ENCODE results near the gene PIP4K2A. TPM values are rescaled to one million over a fixed set of nuclear protein-coding genes. Genes with fewer than 3 reads are reported as not detected.

The PIP4K2A gene
- total RNA-seq, 1 donor from 2014 or later: 101 TPM

GRCh38 chr10:22607261-22607660 lies 107.1 kb downstream of the PIP4K2A start:
- Mint-ChIP-seq H3K4me1 (peaks cover 48% of the 10 kb centered on the region), H3K27ac (no peak overlapping the region), H3K4me3 (no peak overlapping the region), H3K27me3 (no peaks in the 10 kb centered on the region), H3K36me3 (ENCODE audit: low read depth) (peaks cover 50% of the 10 kb centered on the region), H3K9me3 (peaks cover 7% of the 10 kb centered on the region)
- intact Hi-C loops (cut with micrococcal nuclease): no loop called here
- DNase-seq: no peak

- no peaks in the 10 kb centered on the region for H3K27me3 Mint-ChIP-seq
- intact Hi-C loops (cut with micrococcal nuclease): no loop called here
- H3K36me3 Mint-ChIP-seq (ENCODE audit: low read depth): peaks cover 57% of the 10 kb centered on the region
- H3K9me3 Mint-ChIP-seq: peaks cover 7% of the 10 kb centered on the region
- peak overlapping the region; percentile 58 for H3K27ac Mint-ChIP-seq
- peak; percentile 73 for DNase-seq
- peaks cover 48% of the 10 kb centered on the region for H3K4me1 Mint-ChIP-seq
- peak overlapping the region; percentile 18 for H3K4me3 Mint-ChIP-seq
Observed at GRCh38 chr10:22606164-22606614, 108.2 kb downstream of the PIP4K2A start.

GRCh38 chr10:22605168-22605567 lies 109.2 kb downstream of the PIP4K2A start:
- intact Hi-C loops (cut with micrococcal nuclease): no loop called here
- peaks cover 47% of the 10 kb centered on the region for H3K4me1 Mint-ChIP-seq
- no peak for DNase-seq
- no peaks in the 10 kb centered on the region for H3K27me3 Mint-ChIP-seq
- peaks cover 6% of the 10 kb centered on the region for H3K9me3 Mint-ChIP-seq
- peaks cover 57% of the 10 kb centered on the region for H3K36me3 Mint-ChIP-seq (ENCODE audit: low read depth)
- no peak overlapping the region for H3K27ac Mint-ChIP-seq
- H3K4me3 Mint-ChIP-seq: peak overlapping the region; percentile 21

GRCh38 chr10:22604344-22605126 lies 109.8 kb downstream of the PIP4K2A start:
- H3K4me1 Mint-ChIP-seq: peaks cover 46% of the 10 kb centered on the region
- peaks cover under 1% of the 10 kb centered on the region for H3K9me3 Mint-ChIP-seq
- DNase-seq: no peak
- intact Hi-C loops (cut with micrococcal nuclease): no loop called here
- H3K4me3 Mint-ChIP-seq: no peak overlapping the region
- no peak overlapping the region for H3K27ac Mint-ChIP-seq
- peaks cover 55% of the 10 kb centered on the region for H3K36me3 Mint-ChIP-seq (ENCODE audit: low read depth)
- H3K27me3 Mint-ChIP-seq: no peaks in the 10 kb centered on the region

GRCh38 chr10:22603581-22603980 lies 110.8 kb downstream of the PIP4K2A start:
- intact Hi-C loops (cut with micrococcal nuclease): no loop called here
- H3K4me3 Mint-ChIP-seq: no peak overlapping the region
- peaks cover 50% of the 10 kb centered on the region for H3K36me3 Mint-ChIP-seq (ENCODE audit: low read depth)
- H3K27ac Mint-ChIP-seq: no peak overlapping the region
- no peak for DNase-seq
- H3K27me3 Mint-ChIP-seq: no peaks in the 10 kb centered on the region
- no peaks in the 10 kb centered on the region for H3K9me3 Mint-ChIP-seq
- peaks cover 50% of the 10 kb centered on the region for H3K4me1 Mint-ChIP-seq

- no peak overlapping the region for H3K4me3 Mint-ChIP-seq
- H3K4me1 Mint-ChIP-seq: peaks cover 57% of the 10 kb centered on the region
- no peaks in the 10 kb centered on the region for H3K9me3 Mint-ChIP-seq
- peak overlapping the region; percentile 46 for H3K27ac Mint-ChIP-seq
- peaks cover 41% of the 10 kb centered on the region for H3K36me3 Mint-ChIP-seq (ENCODE audit: low read depth)
- H3K27me3 Mint-ChIP-seq: no peaks in the 10 kb centered on the region
- DNase-seq: no peak
- intact Hi-C loops (cut with micrococcal nuclease): no loop called here
Observed at GRCh38 chr10:22601618-22602017, 112.8 kb downstream of the PIP4K2A start.

- H3K27me3 Mint-ChIP-seq: no peaks in the 10 kb centered on the region
- DNase-seq: no peak
- H3K27ac Mint-ChIP-seq: peak overlapping the region; percentile 72
- intact Hi-C loops (cut with micrococcal nuclease): loop anchor here (1.0 to 5.0 kb wide), 3 partner anchors 31 to 388 kb away; no protein-coding TSS in a partner anchor
- H3K4me3 Mint-ChIP-seq: no peak overlapping the region
- H3K9me3 Mint-ChIP-seq: no peaks in the 10 kb centered on the region
- peaks cover 30% of the 10 kb centered on the region for H3K36me3 Mint-ChIP-seq (ENCODE audit: low read depth)
- H3K4me1 Mint-ChIP-seq: peaks cover 47% of the 10 kb centered on the region
Observed at GRCh38 chr10:22599636-22600228, 114.6 kb downstream of the PIP4K2A start.

GRCh38 chr10:22599048-22599561 lies 115.3 kb downstream of the PIP4K2A start:
- H3K36me3 Mint-ChIP-seq (ENCODE audit: low read depth): peaks cover 30% of the 10 kb centered on the region
- H3K4me1 Mint-ChIP-seq: peaks cover 47% of the 10 kb centered on the region
- H3K9me3 Mint-ChIP-seq: no peaks in the 10 kb centered on the region
- intact Hi-C loops (cut with micrococcal nuclease): loop anchor here (1.0 to 5.0 kb wide), 3 partner anchors 31 to 388 kb away; no protein-coding TSS in a partner anchor
- DNase-seq: no peak
- no peaks in the 10 kb centered on the region for H3K27me3 Mint-ChIP-seq
- peak overlapping the region; percentile 1 for H3K4me3 Mint-ChIP-seq
- H3K27ac Mint-ChIP-seq: peak overlapping the region; percentile 64

- H3K9me3 Mint-ChIP-seq: no peaks in the 10 kb centered on the region
- no peak for DNase-seq
- peaks cover 47% of the 10 kb centered on the region for H3K4me1 Mint-ChIP-seq
- no peak overlapping the region for H3K4me3 Mint-ChIP-seq
- no peaks in the 10 kb centered on the region for H3K27me3 Mint-ChIP-seq
- intact Hi-C loops (cut with micrococcal nuclease): loop anchor here (5.0 kb wide), 1 partner anchor 389 kb away; no protein-coding TSS in a partner anchor
- H3K36me3 Mint-ChIP-seq (ENCODE audit: low read depth): peaks cover 27% of the 10 kb centered on the region
- peak overlapping the region; percentile 10 for H3K27ac Mint-ChIP-seq
Observed at GRCh38 chr10:22598478-22598877, 115.9 kb downstream of the PIP4K2A start.

GRCh38 chr10:22597138-22597537 lies 117.2 kb downstream of the PIP4K2A start:
- peaks cover 29% of the 10 kb centered on the region for H3K36me3 Mint-ChIP-seq (ENCODE audit: low read depth)
- no peak for DNase-seq
- intact Hi-C loops (cut with micrococcal nuclease): loop anchor here (5.0 kb wide), 1 partner anchor 390 kb away; no protein-coding TSS in a partner anchor
- no peaks in the 10 kb centered on the region for H3K27me3 Mint-ChIP-seq
- H3K9me3 Mint-ChIP-seq: no peaks in the 10 kb centered on the region
- no peak overlapping the region for H3K4me3 Mint-ChIP-seq
- peaks cover 46% of the 10 kb centered on the region for H3K4me1 Mint-ChIP-seq
- H3K27ac Mint-ChIP-seq: peak overlapping the region; percentile 34

- Mint-ChIP-seq H3K27ac (no peak overlapping the region), H3K4me1 (peaks cover 16% of the 10 kb centered on the region), H3K36me3 (ENCODE audit: low read depth) (peaks cover 25% of the 10 kb centered on the region), H3K9me3 (no peaks in the 10 kb centered on the region), H3K27me3 (no peaks in the 10 kb centered on the region), H3K4me3 (no peak overlapping the region)
- intact Hi-C loops (cut with micrococcal nuclease): no loop called here
- no peak for DNase-seq
Observed at GRCh38 chr10:22593636-22594198, 120.7 kb downstream of the PIP4K2A start.

- Mint-ChIP-seq H3K36me3 (ENCODE audit: low read depth) (peaks cover 29% of the 10 kb centered on the region), H3K27me3 (no peaks in the 10 kb centered on the region)
Observed at GRCh38 chr10:22593026-22593425, 121.4 kb downstream of the PIP4K2A start.

GRCh38 chr10:22589851-22590514 lies 124.4 kb downstream of the PIP4K2A start:
- peaks cover 39% of the 10 kb centered on the region for H3K36me3 Mint-ChIP-seq (ENCODE audit: low read depth)
- intact Hi-C loops (cut with micrococcal nuclease): no loop called here
- H3K27ac Mint-ChIP-seq: peak overlapping the region; percentile 10
- peaks cover 2% of the 10 kb centered on the region for H3K4me1 Mint-ChIP-seq
- H3K4me3 Mint-ChIP-seq: no peak overlapping the region
- no peaks in the 10 kb centered on the region for H3K9me3 Mint-ChIP-seq
- DNase-seq: no peak
- no peaks in the 10 kb centered on the region for H3K27me3 Mint-ChIP-seq

More at GRCh38 chr10:22593026-22593425, 121.4 kb downstream of the PIP4K2A start:
- DNase-seq: no peak
- no peaks in the 10 kb centered on the region for H3K9me3 Mint-ChIP-seq
- intact Hi-C loops (cut with micrococcal nuclease): no loop called here
- H3K27ac Mint-ChIP-seq: no peak overlapping the region
- peaks cover 11% of the 10 kb centered on the region for H3K4me1 Mint-ChIP-seq
- no peak overlapping the region for H3K4me3 Mint-ChIP-seq

Data from activated CD4-positive, alpha-beta T cell treated with anti-CD3 and anti-CD28 coated beads, Interleukin-2, amount 10 ng/mL, durations not matched to agents 24 days and 14 days (primary cell).